ENCODE results near the gene HOMER2. TPM values are rescaled to one million over a fixed set of nuclear protein-coding genes. Genes with fewer than 3 reads are reported as not detected.

Gene HOMER2
- total RNA-seq, 1 donor from 2014 or later = 9.4 TPM

- Mint-ChIP-seq H3K36me3 (ENCODE audit: low read depth) (no peaks in the 10 kb centered on the region), H3K4me3 (no peak overlapping the region), H3K9me3 (no peaks in the 10 kb centered on the region), H3K4me1 (no peaks in the 10 kb centered on the region), H3K27ac (no peak overlapping the region), H3K27me3 (no peaks in the 10 kb centered on the region)
- intact Hi-C loops (cut with micrococcal nuclease) = no loop called here
- ChIA-PET POLR2A (no interaction called here), CTCF (no interaction called here)
- ATAC-seq (ENCODE audit: low read depth) = no peak
- DNase-seq = no peak
- TF ChIP-seq CTCF (IDR thresholded peaks at IDR 0.05) = no peak
Measured at GRCh38 chr15:82958638-82959037, 6.1 kb upstream of the HOMER2 start.

- no peak for DNase-seq
- peak; percentile 37 for ATAC-seq (ENCODE audit: low read depth)
- Mint-ChIP-seq H3K36me3 (ENCODE audit: low read depth) (no peaks in the 10 kb centered on the region), H3K9me3 (no peaks in the 10 kb centered on the region), H3K4me1 (peaks cover 3% of the 10 kb centered on the region), H3K4me3 (no peak overlapping the region), H3K27ac (peak overlapping the region; percentile 8), H3K27me3 (peaks cover 9% of the 10 kb centered on the region)
- TF ChIP-seq CTCF (IDR thresholded peaks at IDR 0.05) = no peak
- POLR2A ChIA-PET = interaction anchor here (0.6 kb wide), 1 partner anchor 1976 kb away, joined by 3 read pairs; no protein-coding TSS in a partner anchor
- intact Hi-C loops (cut with micrococcal nuclease) = no loop called here
- CTCF ChIA-PET = no interaction called here
Measured at GRCh38 chr15:82951472-82952157, 905 bp downstream of the HOMER2 start.

GRCh38 chr15:82950746-82951370 lies 1.7 kb downstream of the HOMER2 start:
- TF ChIP-seq CTCF (IDR thresholded peaks at IDR 0.05) = no peak
- peak; percentile 35 for ATAC-seq (ENCODE audit: low read depth)
- POLR2A ChIA-PET = no interaction called here
- no peaks in the 10 kb centered on the region for H3K9me3 Mint-ChIP-seq
- peaks cover 5% of the 10 kb centered on the region for H3K4me1 Mint-ChIP-seq
- no peak overlapping the region for H3K27ac Mint-ChIP-seq
- H3K36me3 Mint-ChIP-seq (ENCODE audit: low read depth) = no peaks in the 10 kb centered on the region
- H3K27me3 Mint-ChIP-seq = peaks cover 13% of the 10 kb centered on the region
- DNase-seq = no peak
- no peak overlapping the region for H3K4me3 Mint-ChIP-seq
- intact Hi-C loops (cut with micrococcal nuclease) = no loop called here
- CTCF ChIA-PET = no interaction called here

GRCh38 chr15:82950295-82950694 lies 2.2 kb downstream of the HOMER2 start:
- Mint-ChIP-seq H3K27me3 (peaks cover 13% of the 10 kb centered on the region), H3K4me1 (peaks cover 6% of the 10 kb centered on the region), H3K4me3 (no peak overlapping the region), H3K27ac (no peak overlapping the region), H3K36me3 (ENCODE audit: low read depth) (no peaks in the 10 kb centered on the region), H3K9me3 (no peaks in the 10 kb centered on the region)
- CTCF ChIA-PET = no interaction called here
- no peak for ATAC-seq (ENCODE audit: low read depth)
- POLR2A ChIA-PET = no interaction called here
- intact Hi-C loops (cut with micrococcal nuclease) = no loop called here
- no peak for TF ChIP-seq CTCF (IDR thresholded peaks at IDR 0.05)
- DNase-seq = no peak

- no peak for DNase-seq
- Mint-ChIP-seq H3K9me3 (no peaks in the 10 kb centered on the region), H3K4me3 (no peak overlapping the region), H3K4me1 (peaks cover 9% of the 10 kb centered on the region), H3K36me3 (ENCODE audit: low read depth) (no peaks in the 10 kb centered on the region), H3K27ac (no peak overlapping the region), H3K27me3 (peaks cover 5% of the 10 kb centered on the region)
- no peak for TF ChIP-seq CTCF (IDR thresholded peaks at IDR 0.05)
- ChIA-PET CTCF (no interaction called here), POLR2A (no interaction called here)
- ATAC-seq (ENCODE audit: low read depth) = no peak
- intact Hi-C loops (cut with micrococcal nuclease) = no loop called here
Measured at GRCh38 chr15:82946155-82946701, 6.3 kb downstream of the HOMER2 start.

Data from activated B cell treated with CpG ODN at 0.5 μM for 24 hours (primary cell).